ENCODE results near the gene GPS1. TPM values are rescaled to one million over a fixed set of nuclear protein-coding genes. Genes with fewer than 3 reads are reported as not detected.
A peak's percentile ranks its signal among the peaks of the same experiment; 100 is the strongest.

GPS1 gene
- total and polyA plus RNA-seq, 10 of the 15 experiments (the other 5 are each of a cell fraction or from before 2014, with no cell fraction given): 2.2 to 146 (median 77.7) TPM

GRCh38 chr17:82037092-82037888 lies 14.4 kb upstream of the GPS1 start, which contains the start of gene DCXR (continued):
- TF ChIP-seq, protein P1, sequence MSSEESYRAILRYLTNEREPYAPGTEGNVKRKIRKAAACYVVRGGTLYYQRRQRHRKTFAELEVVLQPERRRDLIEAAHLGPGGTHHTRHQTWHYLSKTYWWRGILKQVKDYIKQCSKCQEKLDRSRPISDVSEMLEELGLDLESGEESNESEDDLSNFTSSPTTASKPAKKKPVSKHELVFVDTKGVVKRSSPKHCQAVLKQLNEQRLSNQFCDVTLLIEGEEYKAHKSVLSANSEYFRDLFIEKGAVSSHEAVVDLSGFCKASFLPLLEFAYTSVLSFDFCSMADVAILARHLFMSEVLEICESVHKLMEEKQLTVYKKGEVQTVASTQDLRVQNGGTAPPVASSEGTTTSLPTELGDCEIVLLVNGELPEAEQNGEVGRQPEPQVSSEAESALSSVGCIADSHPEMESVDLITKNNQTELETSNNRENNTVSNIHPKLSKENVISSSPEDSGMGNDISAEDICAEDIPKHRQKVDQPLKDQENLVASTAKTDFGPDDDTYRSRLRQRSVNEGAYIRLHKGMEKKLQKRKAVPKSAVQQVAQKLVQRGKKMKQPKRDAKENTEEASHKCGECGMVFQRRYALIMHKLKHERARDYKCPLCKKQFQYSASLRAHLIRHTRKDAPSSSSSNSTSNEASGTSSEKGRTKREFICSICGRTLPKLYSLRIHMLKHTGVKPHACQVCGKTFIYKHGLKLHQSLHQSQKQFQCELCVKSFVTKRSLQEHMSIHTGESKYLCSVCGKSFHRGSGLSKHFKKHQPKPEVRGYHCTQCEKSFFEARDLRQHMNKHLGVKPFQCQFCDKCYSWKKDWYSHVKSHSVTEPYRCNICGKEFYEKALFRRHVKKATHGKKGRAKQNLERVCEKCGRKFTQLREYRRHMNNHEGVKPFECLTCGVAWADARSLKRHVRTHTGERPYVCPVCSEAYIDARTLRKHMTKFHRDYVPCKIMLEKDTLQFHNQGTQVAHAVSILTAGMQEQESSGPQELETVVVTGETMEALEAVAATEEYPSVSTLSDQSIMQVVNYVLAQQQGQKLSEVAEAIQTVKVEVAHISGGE (CRISPR knock-in tag; IDR thresholded peaks at IDR 0.05): no peak
- TF ChIP-seq MAX (IDR thresholded peaks at IDR 0.05; ENCODE audit: low read depth, low read length) (peak; percentile 33; the same call in 1 of the 2 replicates), CREM (IDR thresholded peaks at IDR 0.05; ENCODE audit: low read depth) (no peak), RCOR1 (conservative IDR thresholded peaks at IDR 0.05; ENCODE audit: low read depth, low read length) (no peak), PML (IDR thresholded peaks at IDR 0.05; ENCODE audit: low read length) (no peak), POLR2AphosphoS2 (IDR thresholded peaks at IDR 0.05; ENCODE audit: low read depth, low read length) (peak; percentile 87), RAD21 (IDR thresholded peaks at IDR 0.05; ENCODE audit: insufficient read depth, low read depth, low read length) (no peak), NFXL1 (IDR thresholded peaks at IDR 0.05; ENCODE audit: borderline replicate concordance) (no peak), TCF12 (IDR thresholded peaks at IDR 0.05; ENCODE audit: low read depth, low read length) (no peak), ESRRA (IDR thresholded peaks at IDR 0.05; ENCODE audit: low read length) (no peak), BHLHE40 (IDR thresholded peaks at IDR 0.05; ENCODE audit: borderline replicate concordance in 1 of 2, low read depth in 2 of 2, low read length in 1 of 2) (peak; percentile 70 to 95; a peak in 3 of 4 replicates), MTA3 (IDR thresholded peaks at IDR 0.05; ENCODE audit: borderline replicate concordance, low read length) (no peak), NFIC (IDR thresholded peaks at IDR 0.05; ENCODE audit: low read depth, low read length) (no peak), BMI1 (IDR thresholded peaks at IDR 0.05; ENCODE audit: borderline replicate concordance) (no peak), ZNF217 (IDR thresholded peaks at IDR 0.05) (peak; percentile 36; the same call in 1 of the 2 replicates), EED (IDR thresholded peaks at IDR 0.05; ENCODE audit: low read depth) (no peak), POU2F2 (IDR thresholded peaks at IDR 0.05; ENCODE audit: borderline replicate concordance, low read depth, low read length) (no peak; the same call in 2 of the 3 replicates), EGR1 (IDR thresholded peaks at IDR 0.05; ENCODE audit: borderline replicate concordance in 1 of 2, low read depth in 2 of 2, low read length in 2 of 2) (peak in 1 of 2 experiments; percentile 96; a peak in 2 of 3 replicates), BACH1 (IDR thresholded peaks at IDR 0.05; ENCODE audit: borderline replicate concordance) (peak; percentile 93), E4F1 (IDR thresholded peaks at IDR 0.05; ENCODE audit: borderline replicate concordance, partially characterized antibody) (peak; percentile 31), SPI1 (IDR thresholded peaks at IDR 0.05; ENCODE audit: borderline replicate concordance, insufficient read depth, low read depth, low read length) (peak; percentile 42; the same call in 1 of the 2 replicates), KAT2A (conservative IDR thresholded peaks at IDR 0.05; ENCODE audit: control insufficient read depth, low read depth, low read length) (no peak), RBBP5 (conservative IDR thresholded peaks at IDR 0.05) (no peak)
- TF ChIP-seq, protein P2, sequence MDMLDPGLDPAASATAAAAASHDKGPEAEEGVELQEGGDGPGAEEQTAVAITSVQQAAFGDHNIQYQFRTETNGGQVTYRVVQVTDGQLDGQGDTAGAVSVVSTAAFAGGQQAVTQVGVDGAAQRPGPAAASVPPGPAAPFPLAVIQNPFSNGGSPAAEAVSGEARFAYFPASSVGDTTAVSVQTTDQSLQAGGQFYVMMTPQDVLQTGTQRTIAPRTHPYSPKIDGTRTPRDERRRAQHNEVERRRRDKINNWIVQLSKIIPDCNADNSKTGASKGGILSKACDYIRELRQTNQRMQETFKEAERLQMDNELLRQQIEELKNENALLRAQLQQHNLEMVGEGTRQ (IDR thresholded peaks at IDR 0.05; ENCODE audit: borderline replicate concordance, low read depth, low read length): no peak
